Measurements from ENCODE around the gene HAP1.

DNA sequence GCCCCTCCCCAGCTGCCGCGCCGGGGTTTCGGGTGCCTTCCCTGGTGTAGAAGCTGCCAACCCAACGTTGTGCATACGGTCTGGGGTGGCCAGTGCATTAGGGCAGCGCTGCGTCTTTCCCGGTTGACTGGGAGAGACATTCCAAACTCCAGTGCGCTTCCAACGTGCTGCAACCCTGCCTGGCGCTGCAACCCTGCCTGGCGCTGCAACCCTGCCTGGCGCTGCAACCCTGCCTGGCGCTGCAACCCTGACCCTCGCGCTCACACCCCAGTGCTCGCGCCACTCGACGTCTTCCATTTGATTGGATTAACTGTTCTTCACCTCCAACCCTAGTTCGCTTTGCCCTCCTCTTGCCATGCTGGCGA lies 488 bp upstream of the HAP1 start:
- TF ChIP-seq, protein P1, sequence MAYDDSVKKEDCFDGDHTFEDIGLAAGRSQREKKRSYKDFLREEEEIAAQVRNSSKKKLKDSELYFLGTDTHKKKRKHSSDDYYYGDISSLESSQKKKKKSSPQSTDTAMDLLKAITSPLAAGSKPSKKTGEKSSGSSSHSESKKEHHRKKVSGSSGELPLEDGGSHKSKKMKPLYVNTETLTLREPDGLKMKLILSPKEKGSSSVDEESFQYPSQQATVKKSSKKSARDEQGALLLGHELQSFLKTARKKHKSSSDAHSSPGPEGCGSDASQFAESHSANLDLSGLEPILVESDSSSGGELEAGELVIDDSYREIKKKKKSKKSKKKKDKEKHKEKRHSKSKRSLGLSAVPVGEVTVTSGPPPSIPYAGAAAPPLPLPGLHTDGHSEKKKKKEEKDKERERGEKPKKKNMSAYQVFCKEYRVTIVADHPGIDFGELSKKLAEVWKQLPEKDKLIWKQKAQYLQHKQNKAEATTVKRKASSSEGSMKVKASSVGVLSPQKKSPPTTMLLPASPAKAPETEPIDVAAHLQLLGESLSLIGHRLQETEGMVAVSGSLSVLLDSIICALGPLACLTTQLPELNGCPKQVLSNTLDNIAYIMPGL (CRISPR knock-in tag; IDR thresholded peaks at IDR 0.05; ENCODE audit: borderline replicate concordance), result no peak
- TF ChIP-seq MAZ (IDR thresholded peaks at IDR 0.05; ENCODE audit: borderline replicate concordance, low read depth, low read length) (no peak), CBX8 (IDR thresholded peaks at IDR 0.05) (no peak), MYC (IDR thresholded peaks at IDR 0.05; ENCODE audit: borderline replicate concordance, low read length) (no peak), JUNB (IDR thresholded peaks at IDR 0.05) (no peak), MAFK (IDR thresholded peaks at IDR 0.05; ENCODE audit: partially characterized antibody) (no peak), EHF (CRISPR knock-in tag; IDR thresholded peaks at IDR 0.05) (no peak), RCOR1 (IDR thresholded peaks at IDR 0.05; ENCODE audit: low read depth, low read length) (no peak), POLR2AphosphoS2 (conservative IDR thresholded peaks at IDR 0.05; ENCODE audit: low read length) (no peak), CBX2 (IDR thresholded peaks at IDR 0.05; ENCODE audit: borderline replicate concordance, low read depth) (no peak), CHD2 (IDR thresholded peaks at IDR 0.05; ENCODE audit: low read length, partially characterized antibody) (no peak)
- TF ChIP-seq, protein P2, sequence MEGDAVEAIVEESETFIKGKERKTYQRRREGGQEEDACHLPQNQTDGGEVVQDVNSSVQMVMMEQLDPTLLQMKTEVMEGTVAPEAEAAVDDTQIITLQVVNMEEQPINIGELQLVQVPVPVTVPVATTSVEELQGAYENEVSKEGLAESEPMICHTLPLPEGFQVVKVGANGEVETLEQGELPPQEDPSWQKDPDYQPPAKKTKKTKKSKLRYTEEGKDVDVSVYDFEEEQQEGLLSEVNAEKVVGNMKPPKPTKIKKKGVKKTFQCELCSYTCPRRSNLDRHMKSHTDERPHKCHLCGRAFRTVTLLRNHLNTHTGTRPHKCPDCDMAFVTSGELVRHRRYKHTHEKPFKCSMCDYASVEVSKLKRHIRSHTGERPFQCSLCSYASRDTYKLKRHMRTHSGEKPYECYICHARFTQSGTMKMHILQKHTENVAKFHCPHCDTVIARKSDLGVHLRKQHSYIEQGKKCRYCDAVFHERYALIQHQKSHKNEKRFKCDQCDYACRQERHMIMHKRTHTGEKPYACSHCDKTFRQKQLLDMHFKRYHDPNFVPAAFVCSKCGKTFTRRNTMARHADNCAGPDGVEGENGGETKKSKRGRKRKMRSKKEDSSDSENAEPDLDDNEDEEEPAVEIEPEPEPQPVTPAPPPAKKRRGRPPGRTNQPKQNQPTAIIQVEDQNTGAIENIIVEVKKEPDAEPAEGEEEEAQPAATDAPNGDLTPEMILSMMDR (IDR thresholded peaks at IDR 0.05), result no peak
- TF ChIP-seq, protein P3, sequence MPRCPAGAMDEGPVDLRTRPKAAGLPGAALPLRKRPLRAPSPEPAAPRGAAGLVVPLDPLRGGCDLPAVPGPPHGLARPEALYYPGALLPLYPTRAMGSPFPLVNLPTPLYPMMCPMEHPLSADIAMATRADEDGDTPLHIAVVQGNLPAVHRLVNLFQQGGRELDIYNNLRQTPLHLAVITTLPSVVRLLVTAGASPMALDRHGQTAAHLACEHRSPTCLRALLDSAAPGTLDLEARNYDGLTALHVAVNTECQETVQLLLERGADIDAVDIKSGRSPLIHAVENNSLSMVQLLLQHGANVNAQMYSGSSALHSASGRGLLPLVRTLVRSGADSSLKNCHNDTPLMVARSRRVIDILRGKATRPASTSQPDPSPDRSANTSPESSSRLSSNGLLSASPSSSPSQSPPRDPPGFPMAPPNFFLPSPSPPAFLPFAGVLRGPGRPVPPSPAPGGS (IDR thresholded peaks at IDR 0.05), result no peak
- TF ChIP-seq, protein P4, sequence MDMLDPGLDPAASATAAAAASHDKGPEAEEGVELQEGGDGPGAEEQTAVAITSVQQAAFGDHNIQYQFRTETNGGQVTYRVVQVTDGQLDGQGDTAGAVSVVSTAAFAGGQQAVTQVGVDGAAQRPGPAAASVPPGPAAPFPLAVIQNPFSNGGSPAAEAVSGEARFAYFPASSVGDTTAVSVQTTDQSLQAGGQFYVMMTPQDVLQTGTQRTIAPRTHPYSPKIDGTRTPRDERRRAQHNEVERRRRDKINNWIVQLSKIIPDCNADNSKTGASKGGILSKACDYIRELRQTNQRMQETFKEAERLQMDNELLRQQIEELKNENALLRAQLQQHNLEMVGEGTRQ (IDR thresholded peaks at IDR 0.05), result no peak
